Stimulated activated CD4-positive, alpha-beta T cell treated with anti-CD3 and anti-CD28 coated beads, Interleukin-15, amount 100 ng/mL, for 48 hours (primary cell): ENCODE data around the gene C1orf53.

Experiments used
- DNase-seq, 2 donors: peaks; one replicate each; pipeline ENCODE4 v3.0.0-alpha.2; 2020; ENCODE audit warnings: low read depth in 2 of 2

C1orf53 gene

DNA sequence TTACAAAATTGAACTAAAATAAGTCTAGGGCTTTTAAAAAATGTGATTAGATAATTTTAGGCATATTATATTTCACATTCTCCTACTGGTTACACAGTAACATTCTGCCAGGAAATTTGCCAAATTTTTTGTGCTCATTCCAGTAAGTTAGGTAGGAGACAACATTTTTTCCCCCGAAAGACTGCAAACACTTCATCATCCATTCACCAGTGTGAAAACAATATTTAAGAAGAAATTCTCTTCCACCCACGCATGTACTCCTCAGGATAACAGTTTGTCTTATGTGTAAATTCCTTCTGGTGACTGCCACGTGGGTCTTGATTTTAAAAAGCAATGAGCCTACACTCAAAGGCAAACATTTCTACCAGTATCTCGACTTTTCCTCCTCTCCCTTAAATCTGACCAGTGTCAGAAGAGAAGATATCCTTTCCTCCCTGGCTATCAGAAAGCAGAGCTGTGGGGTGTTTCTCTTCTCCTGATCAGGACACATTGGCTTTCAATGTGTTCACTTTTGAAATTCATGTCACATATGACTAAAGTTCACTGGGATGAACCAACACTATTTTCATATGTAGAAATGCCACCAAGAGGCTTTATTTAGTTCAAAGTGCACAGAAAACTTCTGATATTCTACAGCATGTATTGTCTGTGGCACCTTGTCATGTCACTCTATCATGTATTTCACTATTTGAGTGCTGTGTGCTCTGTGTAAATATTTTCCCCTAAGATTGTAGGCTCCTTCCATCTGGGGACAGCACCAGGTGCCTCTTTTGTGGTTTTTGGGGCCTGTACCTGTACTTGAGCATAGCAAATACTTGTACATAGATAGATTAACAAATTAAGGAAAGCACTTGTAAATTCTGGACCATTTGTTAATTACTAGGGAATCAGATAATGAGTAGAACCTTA is 53.3 kb downstream of the C1orf53 start:
- no peak for DNase-seq
